Neural cell (in vitro differentiated cells): ENCODE results near the gene AKT3. TPM values are rescaled to one million over a fixed set of nuclear protein-coding genes. Genes with fewer than 3 reads are reported as not detected.

Source experiments
- H2AFZ ChIP-seq: fragments of 200-600, 300-800 bp; sonication (generic), shearing (Covaris generic); 2 replicates; pipeline ENCODE4 v1.6.0; 2014; ENCODE audit warnings: low read depth, mild to moderate bottlenecking, antibody characterized with exemption, low read length, moderate library complexity
- H3F3A ChIP-seq: fragments of 200-600 bp; shearing (Covaris generic); 2 replicates; pipeline ENCODE4 v1.6.1; 2016; ENCODE audit warnings: mild to moderate bottlenecking, moderate library complexity, mixed read lengths, antibody characterized with exemption, low read length; ENCODE audit not compliant: insufficient read depth, poor library complexity, severe bottlenecking
- H3K27ac ChIP-seq: fragments of 200-600, 300-800 bp; sonication (generic), shearing (Covaris generic); 2 replicates; pipeline ENCODE4 v1.5.1; 2014; ENCODE audit warnings: mild to moderate bottlenecking, low read length, moderate library complexity
- H3K27me3 ChIP-seq: fragments of 300-800, 200-600 bp; sonication (generic), shearing (Covaris generic); 2 replicates; pipeline ENCODE4 v1.6.0; 2014; ENCODE audit warnings: mild to moderate bottlenecking, low read depth, low read length, moderate library complexity; ENCODE audit not compliant: insufficient read depth
- H3K36me3 ChIP-seq: fragments of 300-800, 200-600 bp; sonication (generic), shearing (Covaris generic); 2 replicates; pipeline ENCODE4 v1.5.1; 2014; ENCODE audit warnings: mild to moderate bottlenecking, antibody characterized with exemption, low read length, moderate library complexity; ENCODE audit not compliant: insufficient read depth
- H3K4me2 ChIP-seq: fragments of 300-800, 200-600 bp; sonication (generic), shearing (Covaris generic); 2 replicates; pipeline ENCODE4 v1.6.0; 2014; ENCODE audit warnings: mild to moderate bottlenecking, low read length
- H3K4me3 ChIP-seq: fragments of 300-800, 200-600 bp; sonication (generic), shearing (Covaris generic); 2 replicates; pipeline ENCODE4 v1.5.1; 2014; ENCODE audit warnings: mild to moderate bottlenecking, low read length, moderate library complexity
- H3K79me2 ChIP-seq: fragments of 200-600 bp; shearing (Covaris generic); replicated peaks from 2 replicates; pipeline ENCODE4 v1.6.0; 2014; ENCODE audit warnings: mild to moderate bottlenecking, low read length, moderate library complexity; ENCODE audit not compliant: insufficient read depth
- H3K9ac ChIP-seq: fragments of 300-800, 200-600 bp; sonication (generic), shearing (Covaris generic); 2 replicates; pipeline ENCODE4 v1.6.1; 2016; ENCODE audit warnings: mild to moderate bottlenecking, low read length, mixed read lengths
- H3K9me2 ChIP-seq: fragments of 200-600 bp; shearing (Covaris generic); 2 replicates; pipeline ENCODE4 v1.6.1; 2016; ENCODE audit warnings: mild to moderate bottlenecking, low read length, mixed read lengths; ENCODE audit not compliant: insufficient read depth
- H3K9me3 ChIP-seq: fragments of 200-600, 300-800 bp; sonication (generic), shearing (Covaris generic); 2 replicates; pipeline ENCODE4 v1.6.1; 2016; ENCODE audit warnings: mild to moderate bottlenecking, mixed run types, low read length, moderate library complexity, mixed read lengths
- H4K20me1 ChIP-seq: fragments of 200-600 bp; shearing (Covaris generic); 2 replicates; pipeline ENCODE4 v1.6.1; 2016; ENCODE audit warnings: mild to moderate bottlenecking, mixed run types; ENCODE audit not compliant: insufficient read depth
- EP300 ChIP-seq: fragments of 450-650 bp; conservative IDR thresholded peaks from 2 replicates; pipeline ENCODE4 v1.6.1; 2014; ENCODE audit warnings: antibody characterized with exemption, mild to moderate bottlenecking, moderate library complexity; ENCODE audit not compliant: poor library complexity, severe bottlenecking
- MXI1 ChIP-seq: fragments of 450-650 bp; conservative IDR thresholded peaks from 2 replicates; pipeline ENCODE4 v1.6.1; 2014; ENCODE audit warnings: antibody characterized with exemption, mild to moderate bottlenecking; ENCODE audit not compliant: poor library complexity, severe bottlenecking
- POLR2AphosphoS5 ChIP-seq: IDR thresholded peaks from 2 replicates; pipeline ENCODE4 v1.6.1; 2012
- TAF1 ChIP-seq: IDR thresholded peaks from 2 replicates; pipeline ENCODE4 v1.6.1; 2012; ENCODE audit warnings: low read depth
- polyA plus RNA-seq: library from polyadenylated mRNA; depleted of rRNA; stranded (reverse); fragments of >200 nt; gene quantifications from 2 replicates; pipeline ENCODE4 v1.2.3, GENCODE V29; 2014
- TF ChIP-seq, protein P1 (sequence below): fragments of 450-650 bp; IDR thresholded peaks from 2 replicates; pipeline ENCODE4 v1.5.1; 2014; ENCODE audit warnings: antibody characterized with exemption, mild to moderate bottlenecking, moderate library complexity; ENCODE audit not compliant: poor library complexity, severe bottlenecking
- TF ChIP-seq, protein P2 (sequence below): IDR thresholded peaks from 2 replicates; pipeline ENCODE4 v1.6.1; 2012; ENCODE audit warnings: borderline replicate concordance

Gene AKT3
- polyA plus RNA-seq, 1 donor from 2014 or later: 46.0 TPM

DNA sequence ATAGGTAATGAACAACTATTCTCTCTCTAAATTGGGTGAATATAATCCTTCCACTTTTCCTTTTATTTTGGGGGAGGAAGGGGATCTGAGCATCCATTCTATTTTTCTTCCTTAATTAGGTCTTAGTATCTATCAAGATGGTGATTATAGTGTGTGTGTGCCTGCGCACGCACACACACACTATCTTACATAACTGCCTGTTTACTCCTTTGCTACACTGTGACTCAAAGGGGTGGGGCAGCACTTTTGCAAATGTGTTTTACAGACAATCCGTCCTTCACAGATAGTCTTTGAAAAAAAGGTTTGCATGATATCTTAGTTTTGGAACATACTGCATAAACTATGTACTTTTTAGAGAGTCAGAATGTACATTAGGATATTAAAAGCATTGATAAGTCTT is 402.7 kb downstream of the AKT3 start:
- H3K9me3 ChIP-seq: no peaks in the 10 kb centered on the region
- H3K9me2 ChIP-seq: no peaks in the 10 kb centered on the region
- no peak overlapping the region for H3K27ac ChIP-seq
- no peak overlapping the region for H2AFZ ChIP-seq
- H3K4me2 ChIP-seq: no peak overlapping the region
- H3K4me3 ChIP-seq: no peak overlapping the region
- no peaks in the 10 kb centered on the region for H3K27me3 ChIP-seq
- H3K79me2 ChIP-seq: no peaks in the 10 kb centered on the region
- no peaks in the 10 kb centered on the region for H3F3A ChIP-seq
- H3K9ac ChIP-seq: no peak overlapping the region
- no peaks in the 10 kb centered on the region for H3K36me3 ChIP-seq
- no peaks in the 10 kb centered on the region for H4K20me1 ChIP-seq
- TF ChIP-seq, protein P1, sequence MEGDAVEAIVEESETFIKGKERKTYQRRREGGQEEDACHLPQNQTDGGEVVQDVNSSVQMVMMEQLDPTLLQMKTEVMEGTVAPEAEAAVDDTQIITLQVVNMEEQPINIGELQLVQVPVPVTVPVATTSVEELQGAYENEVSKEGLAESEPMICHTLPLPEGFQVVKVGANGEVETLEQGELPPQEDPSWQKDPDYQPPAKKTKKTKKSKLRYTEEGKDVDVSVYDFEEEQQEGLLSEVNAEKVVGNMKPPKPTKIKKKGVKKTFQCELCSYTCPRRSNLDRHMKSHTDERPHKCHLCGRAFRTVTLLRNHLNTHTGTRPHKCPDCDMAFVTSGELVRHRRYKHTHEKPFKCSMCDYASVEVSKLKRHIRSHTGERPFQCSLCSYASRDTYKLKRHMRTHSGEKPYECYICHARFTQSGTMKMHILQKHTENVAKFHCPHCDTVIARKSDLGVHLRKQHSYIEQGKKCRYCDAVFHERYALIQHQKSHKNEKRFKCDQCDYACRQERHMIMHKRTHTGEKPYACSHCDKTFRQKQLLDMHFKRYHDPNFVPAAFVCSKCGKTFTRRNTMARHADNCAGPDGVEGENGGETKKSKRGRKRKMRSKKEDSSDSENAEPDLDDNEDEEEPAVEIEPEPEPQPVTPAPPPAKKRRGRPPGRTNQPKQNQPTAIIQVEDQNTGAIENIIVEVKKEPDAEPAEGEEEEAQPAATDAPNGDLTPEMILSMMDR: no peak
- TF ChIP-seq, protein P2, sequence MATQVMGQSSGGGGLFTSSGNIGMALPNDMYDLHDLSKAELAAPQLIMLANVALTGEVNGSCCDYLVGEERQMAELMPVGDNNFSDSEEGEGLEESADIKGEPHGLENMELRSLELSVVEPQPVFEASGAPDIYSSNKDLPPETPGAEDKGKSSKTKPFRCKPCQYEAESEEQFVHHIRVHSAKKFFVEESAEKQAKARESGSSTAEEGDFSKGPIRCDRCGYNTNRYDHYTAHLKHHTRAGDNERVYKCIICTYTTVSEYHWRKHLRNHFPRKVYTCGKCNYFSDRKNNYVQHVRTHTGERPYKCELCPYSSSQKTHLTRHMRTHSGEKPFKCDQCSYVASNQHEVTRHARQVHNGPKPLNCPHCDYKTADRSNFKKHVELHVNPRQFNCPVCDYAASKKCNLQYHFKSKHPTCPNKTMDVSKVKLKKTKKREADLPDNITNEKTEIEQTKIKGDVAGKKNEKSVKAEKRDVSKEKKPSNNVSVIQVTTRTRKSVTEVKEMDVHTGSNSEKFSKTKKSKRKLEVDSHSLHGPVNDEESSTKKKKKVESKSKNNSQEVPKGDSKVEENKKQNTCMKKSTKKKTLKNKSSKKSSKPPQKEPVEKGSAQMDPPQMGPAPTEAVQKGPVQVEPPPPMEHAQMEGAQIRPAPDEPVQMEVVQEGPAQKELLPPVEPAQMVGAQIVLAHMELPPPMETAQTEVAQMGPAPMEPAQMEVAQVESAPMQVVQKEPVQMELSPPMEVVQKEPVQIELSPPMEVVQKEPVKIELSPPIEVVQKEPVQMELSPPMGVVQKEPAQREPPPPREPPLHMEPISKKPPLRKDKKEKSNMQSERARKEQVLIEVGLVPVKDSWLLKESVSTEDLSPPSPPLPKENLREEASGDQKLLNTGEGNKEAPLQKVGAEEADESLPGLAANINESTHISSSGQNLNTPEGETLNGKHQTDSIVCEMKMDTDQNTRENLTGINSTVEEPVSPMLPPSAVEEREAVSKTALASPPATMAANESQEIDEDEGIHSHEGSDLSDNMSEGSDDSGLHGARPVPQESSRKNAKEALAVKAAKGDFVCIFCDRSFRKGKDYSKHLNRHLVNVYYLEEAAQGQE: no peak
- no peak for TF ChIP-seq POLR2AphosphoS5
- no peak for TF ChIP-seq MXI1
- no peak for TF ChIP-seq EP300

DNA sequence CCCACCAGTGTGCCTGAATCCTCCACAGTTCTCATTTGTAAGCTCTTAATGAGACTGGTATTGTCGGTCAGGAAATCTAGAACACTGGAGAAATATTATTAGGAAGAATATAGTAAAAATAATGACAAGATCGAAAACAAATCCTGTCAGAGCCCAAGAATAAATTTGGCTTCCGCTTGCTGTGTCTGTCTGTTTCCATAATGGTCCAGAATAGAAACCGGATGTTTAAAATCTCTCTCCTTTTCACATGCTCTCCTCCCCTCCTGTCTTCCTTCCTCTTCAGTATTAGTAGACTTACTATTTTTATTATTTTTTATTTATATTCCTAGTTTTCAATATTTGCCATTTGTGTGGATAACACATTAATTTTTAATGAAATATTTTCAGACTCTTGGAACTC is 406.5 kb downstream of the AKT3 start:
- Histone ChIP-seq H3K27ac (no peak overlapping the region), H3F3A (no peaks in the 10 kb centered on the region), H3K9ac (no peak overlapping the region), H4K20me1 (no peaks in the 10 kb centered on the region), H3K4me2 (no peak overlapping the region), H3K9me3 (no peaks in the 10 kb centered on the region), H3K79me2 (no peaks in the 10 kb centered on the region), H3K9me2 (no peaks in the 10 kb centered on the region), H3K27me3 (no peaks in the 10 kb centered on the region), H3K36me3 (no peaks in the 10 kb centered on the region), H3K4me3 (no peak overlapping the region), H2AFZ (no peak overlapping the region)
- TF ChIP-seq, protein P2: no peak
- TF ChIP-seq POLR2AphosphoS5: no peak
- no peak for TF ChIP-seq TAF1
